ENCODE data around the gene PRSS36.
A peak's percentile ranks its signal among the peaks of the same experiment; 100 is the strongest.

Gene PRSS36

DNA sequence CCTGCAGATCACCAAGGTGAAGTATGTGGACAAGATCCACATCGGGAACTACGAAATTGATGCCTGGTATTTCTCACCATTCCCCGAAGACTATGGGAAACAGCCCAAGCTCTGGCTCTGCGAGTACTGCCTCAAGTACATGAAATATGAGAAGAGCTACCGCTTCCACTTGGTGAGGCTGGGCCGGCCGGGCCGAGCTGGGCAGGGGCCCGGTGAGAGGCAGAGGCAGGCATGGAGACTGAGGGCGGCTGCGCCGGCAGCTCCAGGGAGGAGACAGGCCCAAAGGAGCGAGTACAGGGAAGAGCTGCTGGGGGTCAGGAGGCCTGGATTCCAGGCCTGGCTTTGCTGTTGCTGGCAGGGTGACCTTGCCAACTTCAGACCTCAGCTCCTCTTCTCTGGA lies 22.7 kb downstream of the PRSS36 start:
- ATAC-seq: no peak
- no peak for DNase-seq

DNA sequence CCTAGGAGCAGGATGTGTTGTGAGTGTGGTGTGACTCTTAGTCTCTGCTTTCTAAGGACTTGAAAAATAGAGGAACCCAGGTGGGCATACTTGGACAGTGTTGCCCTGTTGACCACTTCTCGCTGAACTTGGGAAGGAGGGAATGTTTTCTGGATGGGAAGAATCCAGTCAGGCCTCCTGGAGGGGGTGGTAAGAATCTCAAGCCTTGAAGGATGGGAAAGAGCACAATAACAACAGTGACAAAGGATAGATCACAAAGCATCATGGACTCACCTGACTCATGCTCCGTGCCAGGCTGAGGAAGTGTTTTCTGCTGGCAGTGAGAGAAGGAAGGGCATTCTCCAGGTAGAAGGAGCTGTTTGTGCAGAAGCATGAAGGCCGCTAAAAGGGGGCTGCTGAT lies 24.0 kb downstream of the PRSS36 start:
- DNase-seq (no peak), ATAC-seq (no peak)

DNA sequence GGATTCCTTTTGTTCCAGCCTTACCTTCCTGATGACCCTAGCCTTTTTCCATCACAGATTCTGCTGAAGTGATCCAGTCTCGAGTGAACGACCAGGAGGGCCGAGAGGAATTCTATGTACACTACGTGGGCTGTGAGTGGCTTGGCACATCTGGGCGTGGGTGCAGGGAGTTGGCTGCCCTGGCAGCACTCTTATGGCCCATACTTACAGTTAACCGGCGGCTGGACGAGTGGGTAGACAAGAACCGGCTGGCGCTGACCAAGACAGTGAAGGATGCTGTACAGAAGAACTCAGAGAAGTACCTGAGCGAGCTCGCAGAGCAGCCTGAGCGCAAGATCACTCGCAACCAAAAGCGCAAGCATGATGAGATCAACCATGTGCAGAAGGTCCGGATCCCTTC lies 29.7 kb downstream of the PRSS36 start:
- DNase-seq (no peak), ATAC-seq (no peak)

DNA sequence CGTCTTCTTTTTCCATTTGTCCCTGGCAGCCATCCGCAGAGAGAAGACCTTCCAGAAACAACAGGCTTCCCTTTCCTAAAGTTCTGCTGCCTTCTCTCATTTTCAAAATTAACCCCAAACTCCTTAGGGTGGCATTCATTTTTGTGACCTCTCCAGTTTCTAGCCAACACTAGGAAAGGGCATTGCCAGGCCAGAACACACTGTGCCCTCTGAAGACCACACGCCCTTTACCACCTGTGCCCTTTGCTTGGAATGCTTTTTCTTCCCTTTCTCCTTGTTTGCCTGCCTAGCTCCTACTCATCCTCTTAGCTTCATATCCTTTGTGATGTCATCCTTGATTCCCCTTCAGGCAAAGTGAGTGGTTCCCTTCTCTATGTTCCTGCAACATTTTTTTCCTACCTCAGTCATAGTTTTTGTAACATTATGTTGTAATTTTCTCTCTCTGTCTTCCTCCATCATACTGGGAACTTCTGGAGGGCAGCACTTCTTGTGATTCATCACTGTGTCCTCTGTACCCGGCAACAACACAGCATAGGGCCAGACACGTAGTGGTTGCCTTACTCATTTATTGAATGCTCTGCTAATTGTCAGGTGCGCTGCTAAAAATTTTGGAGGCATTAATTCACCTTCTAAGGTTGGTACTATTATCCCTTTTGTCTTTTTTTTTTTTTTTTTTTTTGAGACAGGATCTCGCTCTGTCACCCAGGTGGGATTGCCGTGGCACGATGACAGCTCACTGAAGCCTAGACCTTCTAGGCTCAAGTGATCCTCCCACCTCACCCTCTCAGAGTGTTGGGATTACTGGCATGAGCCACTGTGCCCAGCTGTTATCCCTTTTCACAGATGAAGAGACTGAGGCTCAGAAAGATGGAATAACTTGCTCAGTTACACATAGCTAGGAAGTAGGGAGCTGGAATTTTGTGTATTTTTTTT lies 31.4 kb downstream of the PRSS36 start:
- ATAC-seq (no peak), DNase-seq (no peak)

DNA sequence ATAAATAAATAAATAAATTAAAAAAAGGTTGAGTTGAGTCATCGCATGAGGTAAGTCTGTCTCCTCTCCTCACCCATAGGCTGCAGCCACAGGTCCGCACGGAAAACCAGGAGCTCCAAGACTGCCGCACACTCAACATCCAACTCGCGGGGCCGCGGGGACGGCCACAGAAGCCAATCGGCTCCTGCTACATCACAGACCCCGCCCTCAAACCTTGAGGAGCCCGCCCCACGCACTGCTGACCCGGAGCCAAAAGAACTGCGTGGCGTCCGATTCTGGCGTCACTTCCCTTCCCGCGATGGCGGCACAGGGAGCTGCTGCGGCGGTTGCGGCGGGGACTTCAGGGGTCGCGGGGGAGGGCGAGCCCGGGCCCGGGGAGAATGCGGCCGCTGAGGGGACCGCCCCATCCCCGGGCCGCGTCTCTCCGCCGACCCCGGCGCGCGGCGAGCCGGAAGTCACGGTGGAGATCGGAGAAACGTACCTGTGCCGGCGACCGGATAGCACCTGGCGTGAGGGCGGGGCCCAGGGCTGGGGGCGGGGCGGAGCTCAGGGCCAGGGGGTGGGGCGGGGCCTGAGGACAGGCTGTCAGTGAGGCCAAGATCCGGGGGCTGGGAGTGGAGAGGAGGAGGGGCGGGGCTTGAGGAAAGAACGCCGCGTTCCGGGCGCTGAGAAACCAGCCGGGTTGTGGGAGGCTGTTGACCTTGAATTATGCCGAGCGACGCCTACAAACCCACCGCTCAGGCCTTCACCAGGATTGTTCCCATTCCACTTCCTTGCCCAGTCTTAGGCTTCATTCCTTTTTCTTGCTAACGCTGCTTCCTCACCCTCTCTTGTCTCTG lies 32.3 kb downstream of the PRSS36 start, which contains the start of gene KAT8:
TSS of gene KAT8 (plus strand) at position 281 of the 839 bp plus-strand sequence. CDS start at position 299, 18 bp downstream.
- DNase-seq (peak; percentile 98), ATAC-seq (peak; percentile 94)

DNA sequence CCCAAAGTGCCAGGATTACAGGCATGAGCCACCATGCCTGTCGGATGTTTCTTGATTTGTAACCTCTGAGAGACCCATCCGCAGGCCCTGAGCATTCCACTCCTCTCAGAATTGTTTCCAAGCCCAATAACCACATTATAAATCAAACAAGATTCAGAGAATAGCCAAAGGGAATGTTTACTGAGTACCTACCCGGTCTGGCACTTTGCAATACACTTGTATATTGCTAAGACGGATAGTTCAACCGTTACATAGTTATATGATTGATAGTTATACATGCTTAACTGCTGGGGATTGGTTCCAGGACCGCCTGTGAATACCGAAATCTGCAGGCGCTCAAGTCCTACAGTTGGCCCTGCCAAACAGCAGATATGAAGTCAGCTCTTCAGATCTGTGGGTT lies 35.4 kb downstream of the PRSS36 start:
- no peak for ATAC-seq

DNA sequence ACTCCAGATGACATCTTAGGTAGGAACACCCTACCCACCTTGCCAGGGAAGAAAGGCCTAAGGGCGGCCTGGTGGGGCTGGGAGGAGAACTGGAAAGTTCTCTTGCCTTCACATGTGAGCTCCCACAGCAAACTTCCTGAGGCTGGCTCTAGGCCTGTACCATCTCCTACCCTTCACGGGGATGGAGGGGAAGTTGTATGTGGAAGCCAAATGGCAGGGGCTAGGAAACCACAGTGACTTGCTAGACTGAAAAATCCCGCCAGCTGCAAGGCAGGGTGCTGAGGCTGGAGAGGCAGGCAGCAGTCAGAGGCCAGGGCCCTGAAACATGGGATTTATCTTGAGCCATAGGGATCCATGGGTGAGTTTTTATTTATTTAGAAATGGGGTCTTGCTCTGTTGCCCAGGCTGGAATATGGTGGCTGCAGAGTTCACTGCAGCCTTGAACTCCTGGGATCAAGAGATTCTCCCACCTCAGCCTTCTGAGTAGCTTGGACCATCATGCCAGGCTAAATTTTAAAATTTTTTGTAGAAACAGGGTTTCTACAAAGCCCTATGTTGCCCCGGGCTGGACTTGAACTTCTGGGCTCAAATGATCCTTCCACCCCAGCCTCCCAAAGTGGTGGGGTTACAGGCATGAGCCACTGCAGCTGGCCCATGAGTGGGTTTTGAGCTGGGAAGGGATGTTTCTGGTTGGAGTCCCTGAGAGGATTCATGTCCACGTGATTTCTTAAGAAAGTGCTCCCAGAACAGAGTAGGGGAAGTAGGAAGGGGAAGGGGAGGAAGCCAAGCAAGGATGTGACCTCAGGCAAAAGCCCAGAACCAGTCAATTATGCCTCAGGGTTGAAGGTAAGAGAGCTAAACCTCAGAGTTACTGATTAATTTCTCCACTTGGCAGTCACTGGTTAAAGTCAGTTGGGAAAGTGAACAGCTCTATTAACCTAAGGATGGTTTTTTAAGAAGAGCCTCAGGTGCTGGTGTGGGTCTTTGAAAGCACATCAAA lies 36.4 kb downstream of the PRSS36 start:
- ATAC-seq (no peak), DNase-seq (no peak)

More for the DNA sequence above, 35.4 kb downstream of the PRSS36 start:
- DNase-seq: no peak

DNA sequence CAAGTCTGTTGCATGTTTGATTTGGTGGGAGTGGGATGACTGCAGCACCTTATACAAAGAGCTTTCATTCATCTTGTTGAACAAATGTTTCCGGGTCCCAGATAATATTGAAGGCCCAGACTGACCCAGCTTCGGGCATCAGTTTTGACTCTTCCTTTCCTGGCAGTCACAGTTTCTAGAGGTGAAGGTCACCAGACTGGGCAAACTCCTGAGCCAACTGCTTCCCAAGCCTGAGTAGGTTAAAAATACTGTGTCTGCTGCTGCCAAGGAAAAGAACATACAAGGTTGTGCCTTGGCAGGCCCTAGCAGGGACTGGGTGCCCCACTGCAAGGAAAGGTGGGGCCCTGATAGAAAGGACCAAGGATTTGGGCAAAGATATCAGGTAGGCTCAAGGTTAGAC lies 37.2 kb downstream of the PRSS36 start:
- DNase-seq: no peak
- no peak for ATAC-seq

DNA sequence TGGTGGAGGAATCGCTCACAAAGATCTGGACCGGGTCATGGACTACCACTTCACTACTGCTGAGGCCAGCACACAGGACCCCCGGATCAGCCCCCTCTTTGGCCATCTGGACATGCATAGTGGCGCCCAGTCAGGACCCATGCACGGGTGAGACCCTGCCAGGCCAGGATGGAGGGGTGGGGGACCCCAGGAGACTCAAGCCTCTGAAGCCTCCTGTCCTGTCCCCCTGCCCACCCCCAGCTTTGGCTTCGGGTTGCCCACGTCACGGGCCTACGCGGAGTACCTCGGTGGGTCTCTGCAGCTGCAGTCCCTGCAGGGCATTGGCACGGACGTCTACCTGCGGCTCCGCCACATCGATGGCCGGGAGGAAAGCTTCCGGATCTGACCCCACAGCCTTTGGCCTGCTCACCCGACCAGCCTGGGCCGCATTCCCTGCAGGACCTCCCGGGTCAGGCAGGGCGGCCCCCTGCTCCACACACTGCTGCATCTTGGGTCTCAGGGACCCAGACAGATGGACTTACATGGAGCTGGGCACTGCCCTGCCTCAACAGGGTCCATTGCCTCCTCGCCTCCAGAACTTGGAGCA lies 37.9 kb downstream of the PRSS36 start:
- ATAC-seq: no peak
- no peak for DNase-seq

DNA sequence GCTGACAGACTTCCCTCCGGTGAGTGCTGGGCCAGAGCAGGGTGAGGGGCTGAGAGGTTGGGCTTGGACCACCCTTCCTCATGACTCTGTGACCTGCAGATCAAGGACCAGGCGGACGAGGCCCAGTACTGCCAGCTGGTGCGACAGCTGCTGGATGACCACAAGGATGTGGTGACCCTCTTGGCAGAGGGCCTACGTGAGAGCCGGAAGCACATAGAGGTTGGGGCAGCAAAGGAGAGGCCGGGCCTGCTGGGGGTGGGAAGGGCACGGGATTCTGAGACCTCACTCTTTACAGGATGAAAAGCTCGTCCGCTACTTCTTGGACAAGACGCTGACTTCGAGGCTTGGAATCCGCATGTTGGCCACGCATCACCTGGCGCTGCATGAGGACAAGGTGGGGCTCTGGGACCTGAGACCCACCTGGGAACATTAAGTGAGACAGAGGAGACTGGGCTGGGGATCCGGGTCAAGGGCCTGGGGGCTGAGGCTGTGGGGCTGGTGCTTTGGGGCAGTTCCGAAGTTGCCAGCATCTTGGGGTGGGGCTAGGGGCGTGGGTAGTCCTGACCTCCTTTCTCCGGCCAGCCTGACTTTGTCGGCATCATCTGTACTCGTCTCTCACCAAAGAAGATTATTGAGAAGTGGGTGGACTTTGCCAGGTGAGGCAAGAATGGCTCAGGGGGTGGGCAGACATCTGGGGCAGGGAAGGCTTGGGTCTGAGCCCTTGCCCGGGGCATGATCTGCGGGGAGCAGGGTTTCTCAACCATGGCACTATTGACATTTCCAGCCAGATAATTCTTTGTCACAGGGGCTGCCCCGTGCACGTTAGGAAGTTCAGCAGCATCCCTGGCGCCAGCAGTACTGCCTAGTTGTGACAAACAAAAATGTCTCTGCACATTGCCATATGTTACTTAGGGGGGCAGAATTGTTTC lies 39.5 kb downstream of the PRSS36 start:
- DNase-seq: no peak
- no peak for ATAC-seq

DNA sequence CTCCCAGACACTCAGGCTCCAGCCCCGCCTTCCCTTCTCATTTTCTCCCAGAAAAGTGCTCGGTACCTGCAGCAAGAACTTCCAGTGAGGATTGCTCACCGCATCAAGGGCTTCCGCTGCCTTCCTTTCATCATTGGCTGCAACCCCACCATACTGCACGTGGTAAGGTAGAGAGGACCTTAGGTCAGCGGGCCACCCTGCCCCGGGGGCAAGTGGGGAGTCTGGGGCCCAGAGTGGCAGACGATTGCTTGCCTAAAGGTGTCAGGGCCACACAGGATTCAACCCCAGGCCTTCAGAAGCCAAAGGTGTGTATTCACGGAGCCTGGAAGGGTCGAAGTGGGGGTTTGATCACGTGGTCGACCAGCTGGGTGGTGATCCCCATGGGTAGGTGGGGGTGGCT lies 40.2 kb downstream of the PRSS36 start:
- DNase-seq (no peak), ATAC-seq (no peak)

DNA sequence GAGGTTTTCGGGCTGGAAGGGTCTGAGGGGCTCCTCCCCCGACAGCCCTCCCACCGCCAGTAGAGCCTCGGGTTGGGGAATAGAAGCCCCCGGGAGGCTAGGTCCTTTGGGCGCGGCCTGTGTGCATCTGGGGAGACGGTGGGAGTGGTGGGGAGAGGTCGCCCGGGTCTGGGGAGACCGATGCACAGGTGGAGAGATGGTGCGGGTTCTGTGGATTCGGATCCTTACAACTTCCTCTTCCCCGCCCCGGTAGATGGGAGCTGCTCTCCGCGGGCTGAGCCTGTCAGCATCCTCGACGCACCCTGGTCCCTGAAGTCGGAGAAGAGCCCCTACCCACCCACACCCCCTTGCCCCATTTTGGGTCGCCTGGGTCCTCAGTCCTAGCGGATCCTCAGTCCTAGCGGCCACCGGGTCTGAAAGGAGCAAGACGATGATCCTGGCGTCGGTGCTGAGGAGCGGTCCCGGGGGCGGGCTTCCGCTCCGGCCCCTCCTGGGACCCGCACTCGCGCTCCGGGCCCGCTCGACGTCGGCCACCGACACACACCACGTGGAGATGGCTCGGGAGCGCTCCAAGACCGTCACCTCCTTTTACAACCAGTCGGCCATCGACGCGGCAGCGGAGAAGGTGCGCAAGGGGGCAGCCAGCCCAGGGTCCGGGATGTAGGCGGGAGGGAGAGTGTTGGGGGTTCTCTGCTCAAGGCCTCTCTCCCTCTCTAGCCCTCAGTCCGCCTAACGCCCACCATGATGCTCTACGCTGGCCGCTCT lies 40.9 kb downstream of the PRSS36 start:
- DNase-seq: no peak
- ATAC-seq: no peak

DNA sequence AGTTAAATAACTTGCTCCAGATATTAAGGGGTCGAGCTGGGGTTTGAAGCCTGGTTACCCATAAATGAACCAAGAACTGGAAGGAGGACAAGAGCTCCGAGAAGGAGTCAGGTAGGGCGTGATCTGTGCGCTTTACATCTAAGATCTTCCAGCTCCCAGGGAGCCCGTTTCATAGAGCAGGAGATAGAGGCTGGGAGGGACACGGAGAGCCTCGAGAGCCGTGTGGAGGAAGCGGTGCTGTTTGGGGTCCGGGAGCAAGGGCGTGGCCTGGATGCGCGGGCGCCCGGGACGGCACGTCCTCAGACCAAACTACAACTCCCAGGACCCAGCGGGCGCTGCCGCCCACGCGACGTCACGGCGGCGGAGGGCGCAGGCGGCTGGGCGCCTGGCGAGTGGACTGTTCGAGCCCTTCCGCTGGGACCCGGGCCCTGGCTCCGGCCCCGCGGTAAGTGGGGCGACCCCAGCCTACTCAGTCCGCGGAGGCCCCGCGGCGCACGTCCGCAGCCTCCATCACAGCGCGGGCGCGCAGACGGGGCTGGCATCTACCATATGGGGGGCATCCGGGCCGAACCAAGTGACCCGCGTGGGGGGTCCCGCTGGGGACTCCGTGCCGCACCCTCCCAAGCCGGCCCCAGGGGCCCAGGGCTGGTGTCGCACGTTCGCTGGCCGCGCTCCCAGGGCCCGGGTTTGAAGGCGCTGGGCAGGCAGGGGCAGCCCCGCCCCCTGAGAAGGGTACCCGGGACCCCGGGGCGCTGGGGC lies 41.7 kb downstream of the PRSS36 start, which contains the start of gene BCKDK:
TSS of gene BCKDK (plus strand) at position 352 of the 759 bp plus-strand sequence. CDS start 838 bp downstream, outside the sequence.
- peak; percentile 87 for DNase-seq
- peak; percentile 83 for ATAC-seq

DNA sequence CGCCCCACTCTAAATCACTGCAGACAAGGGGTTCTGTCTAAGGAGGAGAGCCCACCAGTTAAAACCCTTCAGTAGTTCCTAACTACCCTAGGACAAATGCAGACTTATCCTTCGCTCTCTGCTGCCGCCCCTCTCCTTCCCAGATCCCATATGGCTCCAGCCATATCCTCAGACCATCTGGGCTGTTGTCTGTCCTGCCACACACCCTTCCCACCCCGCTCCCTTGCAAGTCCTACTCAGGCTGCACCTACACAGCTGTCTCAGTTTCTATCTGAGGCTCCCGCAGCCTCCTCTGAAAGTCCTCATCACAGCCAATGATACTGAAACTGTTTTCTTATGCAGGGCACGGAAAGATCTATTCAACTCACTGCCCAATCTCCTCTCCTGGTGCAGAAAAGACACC lies 42.4 kb downstream of the PRSS36 start:
- ATAC-seq (peak; percentile 78), DNase-seq (peak; percentile 56)

DNA sequence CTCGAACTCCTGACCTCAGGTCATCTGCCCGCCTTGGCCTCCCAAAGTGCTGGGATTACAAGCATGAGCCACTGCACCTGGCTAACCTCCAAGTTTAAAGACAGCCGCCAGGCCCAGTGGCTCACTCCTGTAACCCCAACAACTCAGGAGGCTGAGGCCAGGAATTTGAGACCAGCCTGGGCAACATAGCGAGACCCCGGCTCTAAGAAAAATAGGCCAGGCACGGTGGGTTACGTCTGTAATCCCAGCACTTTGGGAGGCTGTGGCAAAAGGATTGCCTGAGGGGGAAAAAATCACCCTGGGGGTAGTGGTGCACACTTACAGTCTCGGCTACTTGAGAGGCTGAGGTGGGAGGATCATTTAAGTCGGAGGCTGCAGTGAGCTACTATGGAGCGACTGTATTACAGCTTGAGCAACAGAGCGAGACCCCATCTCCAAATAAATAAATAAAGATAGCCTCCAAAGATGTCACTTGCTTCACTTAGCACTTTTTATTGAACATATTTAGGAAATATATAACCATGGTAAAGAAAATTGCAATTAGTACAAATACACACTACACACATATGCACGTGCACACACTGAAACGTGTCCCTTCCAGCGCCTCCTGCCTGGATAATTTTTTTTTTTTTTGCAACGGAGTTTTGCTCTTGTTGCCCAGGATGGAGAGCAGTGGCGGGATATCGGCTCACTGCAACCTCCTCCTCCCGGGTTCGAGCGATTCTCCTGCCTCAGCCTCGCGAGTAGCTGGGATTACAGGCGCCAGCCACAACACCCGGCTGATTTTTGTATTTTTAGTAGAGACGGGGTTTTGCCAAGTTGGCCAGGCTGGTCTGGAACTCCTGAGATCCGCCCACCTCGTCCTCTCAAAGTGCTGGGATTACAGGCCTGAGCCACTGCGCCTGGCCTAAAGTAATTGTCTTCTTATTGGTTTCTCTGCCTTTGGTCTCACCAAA lies 43.1 kb downstream of the PRSS36 start:
- ATAC-seq: no peak
- no peak for DNase-seq

DNA sequence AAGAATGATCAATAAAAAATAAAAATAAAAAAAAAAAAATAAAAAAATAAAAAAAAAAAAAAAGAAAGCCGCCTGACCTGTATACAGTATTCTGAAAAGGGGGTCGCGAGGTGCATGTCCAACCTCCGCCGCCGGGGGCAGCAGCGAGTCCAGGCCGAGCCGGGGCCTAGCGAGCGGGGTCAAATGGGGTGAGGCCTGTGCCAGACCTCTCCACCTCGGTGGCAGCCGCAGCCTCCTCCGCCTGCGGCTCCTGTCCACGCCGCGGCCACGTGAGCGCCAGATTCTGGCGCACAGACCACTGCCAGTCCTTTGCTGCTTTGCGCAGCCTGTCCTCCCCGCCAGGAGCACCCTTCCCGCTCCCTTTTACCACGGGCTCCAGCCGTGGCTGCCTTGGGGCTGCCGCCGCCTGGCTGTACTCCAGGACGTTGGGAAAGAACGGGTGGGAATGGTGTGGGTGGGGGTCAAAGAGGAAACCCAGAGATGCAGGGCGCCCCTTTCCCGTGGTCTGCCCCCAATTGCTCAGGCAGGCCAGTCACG lies 44.1 kb downstream of the PRSS36 start:
- peak; percentile 95 for DNase-seq
- peak; percentile 63 for ATAC-seq
